A549 (cell line): ENCODE results near the gene VOPP1.

ENCODE experiments used
- CEBPB ChIP-seq, 2 experiments: fragments of >200 bp in 1 of 2; sonication (Bioruptor Twin) in 1 of 2; formaldehyde crosslinking in 1 of 2; IDR thresholded peaks; 2 replicates each; pipeline ENCODE4 v1.6.1; 2012 to 2016
- CTCF ChIP-seq: fragments of >200 bp; sonication (Bioruptor Twin); formaldehyde crosslinking; IDR thresholded peaks from 3 replicates; pipeline ENCODE4 v1.5.1; 2016
- EHMT2 ChIP-seq: fragments of 200-600 bp; sonication (generic); IDR thresholded peaks from 2 replicates; pipeline ENCODE4 v1.6.1; 2016; ENCODE audit warnings: antibody characterized with exemption, low read depth, mild to moderate bottlenecking, moderate library complexity
- ELK1 ChIP-seq: fragments of 150-350 bp; IDR thresholded peaks from 2 replicates; pipeline ENCODE4 v1.6.1; 2014; ENCODE audit warnings: low read depth, mild to moderate bottlenecking, low read length
- HDAC2 ChIP-seq: fragments of 200-600 bp; sonication (generic); IDR thresholded peaks from 2 replicates; pipeline ENCODE4 v1.6.1; 2016
- HMGXB4 ChIP-seq: fragments of 250-450 bp; sonication (Bioruptor Pico); IDR thresholded peaks from 2 replicates; pipeline ENCODE4 v1.5.0; 2021; ENCODE audit warnings: mild to moderate bottlenecking, moderate library complexity, borderline replicate concordance
- JUNB ChIP-seq: fragments of >200 bp; sonication (Bioruptor Twin); formaldehyde crosslinking; IDR thresholded peaks from 2 replicates; pipeline ENCODE4 v1.6.1; 2016
- MAFK ChIP-seq: fragments of 450-650 bp; IDR thresholded peaks from 2 replicates; pipeline ENCODE4 v1.6.1; 2014; ENCODE audit not compliant: partially characterized antibody
- MAX ChIP-seq: IDR thresholded peaks from 2 replicates; pipeline ENCODE4 v1.6.1; 2012
- NR3C1 ChIP-seq: fragments of >200 bp; sonication (Bioruptor Twin); formaldehyde crosslinking; IDR thresholded peaks from 3 replicates; pipeline ENCODE4 v1.6.1; 2017
- RAD21 ChIP-seq, 2 experiments: fragments of >200 bp in 1 of 2; sonication (Bioruptor Twin) in 1 of 2; formaldehyde crosslinking in 1 of 2; IDR thresholded peaks in 1 of 2; conservative IDR thresholded peaks in 1 of 2; 2 replicates in 1 of 2; 3 replicates in 1 of 2; pipeline ENCODE4 v1.6.1; 2012 to 2018; ENCODE audit warnings: inconsistent platforms in 1 of 2
- REST ChIP-seq: fragments of 200-600 bp; sonication (generic); IDR thresholded peaks from 2 replicates; pipeline ENCODE4 v1.6.1; 2016; ENCODE audit warnings: antibody characterized with exemption, mild to moderate bottlenecking, moderate library complexity
- ZNF302 ChIP-seq: fragments of 250-450 bp; sonication (Bioruptor Pico); IDR thresholded peaks from 2 replicates; pipeline ENCODE4 v1.9.0; 2021; ENCODE audit warnings: inconsistent platforms, mild to moderate bottlenecking, moderate library complexity

GRCh38 chr7:55488216-55488615 is 84.1 kb downstream of the VOPP1 start:
- TF ChIP-seq CTCF = no peak
- no peak for TF ChIP-seq CEBPB (IDR thresholded peaks at IDR 0.05)
- TF ChIP-seq RAD21 (conservative IDR thresholded peaks at IDR 0.05 in 1 of 2, IDR thresholded peaks at IDR 0.05 in 1 of 2) = no peak
- no peak for TF ChIP-seq JUNB
- TF ChIP-seq MAFK = no peak
- TF ChIP-seq ZNF302 (CRISPR knock-in tag) = no peak
- TF ChIP-seq HDAC2 = no peak
- TF ChIP-seq REST = no peak
- no peak for TF ChIP-seq MAX
- no peak for TF ChIP-seq NR3C1
- no peak for TF ChIP-seq EHMT2
- TF ChIP-seq ELK1 = no peak
- TF ChIP-seq HMGXB4 (CRISPR knock-in tag) = no peak
